Endothelial cell of umbilical vein (primary cell): ENCODE results near the gene SCNN1B. TPM values are rescaled to one million over a fixed set of nuclear protein-coding genes. Genes with fewer than 3 reads are reported as not detected.

Experiments used
- BruUV-seq: library from RNA; stranded (reverse); fragments of 400-500 nt; replicated peaks from 2 replicates; lab custom pipeline; 2021; lab: Mats Ljungman, UMichigan
- CTCF ChIA-PET: fragments of 300-600, 350-600 bp; sonication (Branson Sonifier 250); formaldehyde crosslinking; loops from one replicate; lab custom pipeline; 2021; ENCODE audit warnings: antibody characterized with exemption, inconsistent platforms; lab: Charles Lee
- POLR2A ChIA-PET: fragments of 300-600, 350-600 bp; sonication (Branson Sonifier 250); formaldehyde crosslinking; loops from one replicate; lab custom pipeline; 2021; ENCODE audit warnings: antibody characterized with exemption, inconsistent platforms; lab: Charles Lee
- DNase-seq: peaks from one replicate; pipeline ENCODE4 v3.0.0-alpha.2; 2011; ENCODE audit warnings: low read depth, low spot score
- FAIRE-seq: peaks from 2 replicates; lab custom pipeline; 2011; peaks lifted over from hg19 to GRCh38; lab: Jason Lieb, UNC
- H2AFZ ChIP-seq: 2 replicates; pipeline ENCODE4 v1.6.0; 2012; ENCODE audit warnings: low read depth, low read length, control low read depth, inconsistent platforms
- H3K27ac ChIP-seq: 2 replicates; pipeline ENCODE4 v1.5.1; 2011; ENCODE audit warnings: low read depth, mild to moderate bottlenecking, control low read depth, low read length, moderate library complexity; ENCODE audit not compliant: insufficient read depth
- H3K27me3 ChIP-seq, 2 experiments: 2 replicates each; pipeline versions ENCODE4 v1.6.0 to v1.6.1; 2011; ENCODE audit warnings: low read length in 2 of 2, mixed read lengths in 1 of 2; ENCODE audit not compliant: control insufficient read depth in 2 of 2, insufficient read depth in 2 of 2
- H3K36me3 ChIP-seq, 2 experiments: 2 replicates in 1 of 2; 3 replicates in 1 of 2; pipeline ENCODE4 v1.5.1; 2011; ENCODE audit warnings: low read length in 2 of 2, mild to moderate bottlenecking in 1 of 2, moderate library complexity in 1 of 2; ENCODE audit not compliant: control insufficient read depth in 2 of 2, insufficient read depth in 2 of 2; ENCODE audit errors: extremely low read depth in 1 of 2
- H3K4me1 ChIP-seq: 3 replicates; pipeline ENCODE4 v1.5.1; 2011; ENCODE audit warnings: mild to moderate bottlenecking, low read length; ENCODE audit not compliant: control insufficient read depth, insufficient read depth; ENCODE audit errors: extremely low read depth
- H3K4me2 ChIP-seq: 2 replicates; pipeline ENCODE4 v1.6.1; 2011; ENCODE audit warnings: low read length, control low read depth, mixed read lengths; ENCODE audit not compliant: insufficient read depth
- H3K4me3 ChIP-seq, 3 experiments: fragments of 200-600 bp in 1 of 3; sonication (generic), shearing (Covaris generic) in 1 of 3; replicated peaks in 1 of 3; 2 replicates each; pipeline ENCODE4 v1.5.1; 2011 to 2016; ENCODE audit warnings: control low read depth in 3 of 3, low read length in 3 of 3, mild to moderate bottlenecking in 2 of 3, inconsistent platforms in 1 of 3, low read depth in 1 of 3, moderate library complexity in 1 of 3; ENCODE audit not compliant: insufficient read depth in 1 of 3
- H3K79me2 ChIP-seq: 2 replicates; pipeline ENCODE4 v1.6.0; 2012; ENCODE audit warnings: low read length, inconsistent platforms; ENCODE audit not compliant: control insufficient read depth, insufficient read depth
- H3K9ac ChIP-seq: replicated peaks from 2 replicates; pipeline ENCODE3; 2011; ENCODE audit warnings: low read length, control low read depth; ENCODE audit not compliant: insufficient read depth; ENCODE audit errors: extremely low read depth
- H3K9me1 ChIP-seq: replicated peaks from 3 replicates; pipeline ENCODE4 v1.6.0; 2011; ENCODE audit warnings: mild to moderate bottlenecking, low read length; ENCODE audit not compliant: control insufficient read depth, insufficient read depth; ENCODE audit errors: extremely low read depth
- H3K9me3 ChIP-seq: replicated peaks from 2 replicates; pipeline ENCODE4 v1.5.1; 2012; ENCODE audit warnings: low read length, inconsistent platforms; ENCODE audit not compliant: control insufficient read depth, insufficient read depth
- H4K20me1 ChIP-seq: replicated peaks from 2 replicates; pipeline ENCODE3; 2011; ENCODE audit warnings: mild to moderate bottlenecking, low read length; ENCODE audit not compliant: control insufficient read depth, insufficient read depth; ENCODE audit errors: extremely low read depth
- EZH2 ChIP-seq: IDR thresholded peaks from 2 replicates; pipeline ENCODE4 v1.6.1; 2012; ENCODE audit warnings: borderline replicate concordance, low read depth, mild to moderate bottlenecking, moderate library complexity, low read length, inconsistent platforms; ENCODE audit not compliant: severe bottlenecking
- FOS ChIP-seq: IDR thresholded peaks from 2 replicates; pipeline ENCODE4 v1.6.1; 2011; ENCODE audit warnings: mild to moderate bottlenecking, low read length, moderate library complexity, borderline replicate concordance; ENCODE audit not compliant: insufficient read depth
- GATA2 ChIP-seq: IDR thresholded peaks from 2 replicates; pipeline ENCODE4 v1.7.0; 2011; ENCODE audit warnings: low read depth, mild to moderate bottlenecking, moderate library complexity, mixed read lengths, low read length; ENCODE audit not compliant: insufficient read length, insufficient read depth
- JUN ChIP-seq: IDR thresholded peaks from 2 replicates; pipeline ENCODE4 v1.6.1; 2011; ENCODE audit warnings: borderline replicate concordance, low read depth; ENCODE audit not compliant: insufficient read length, insufficient read depth
- MYC ChIP-seq: IDR thresholded peaks from one replicate; pipeline ENCODE4 v1.6.1; 2011; ENCODE audit warnings: mild to moderate bottlenecking, low read depth, low read length
- POLR2A ChIP-seq: IDR thresholded peaks from 2 replicates; pipeline ENCODE4 v1.6.1; 2012; ENCODE audit warnings: low read depth, mild to moderate bottlenecking, control low read depth, low read length
- POLR2AphosphoS5 ChIP-seq: IDR thresholded peaks from 2 replicates; pipeline ENCODE4 v1.6.1; 2012; ENCODE audit warnings: low read depth, mild to moderate bottlenecking, control low read depth, low read length, moderate library complexity; ENCODE audit not compliant: insufficient read depth
- dilution Hi-C: fragments of 300-500 bp; cut with MboI; formaldehyde crosslinking; loops from one replicate; pipeline ENCODE4 v1.15.0; 2019; ENCODE audit warnings: low sequenced_read_pairs; ENCODE audit not compliant: extremely low pct_ligation_motif_present
- intact Hi-C: fragments of 100-400 bp; cut with micrococcal nuclease; formaldehyde crosslinking; loops from one replicate; pipeline ENCODE4 v1.10.0; 2022
- polyA plus RNA-seq, 4 experiments: library from polyadenylated mRNA; depleted of rRNA in 3 of 4; stranded (reverse) in 3 of 4; unstranded in 1 of 4; fragments of >200 nt; gene quantifications; 2 replicates each; pipeline versions ENCODE4 v1.2.1 to v1.2.3, GENCODE V29; 2011 to 2012; ENCODE audit warnings: missing spikeins in 1 of 4
- total RNA-seq: library from RNA; stranded (reverse); gene quantifications from 2 replicates; pipeline ENCODE4 v1.2.3, GENCODE V29; 2021
- TF ChIP-seq, protein P1 (sequence below), 2 donors: IDR thresholded peaks; 1 replicate in 1 of 2; 2 replicates in 1 of 2; pipeline ENCODE4 v1.5.1; 2011; ENCODE audit warnings: low read length in 2 of 2, mild to moderate bottlenecking in 2 of 2, moderate library complexity in 2 of 2, control low read depth in 1 of 2, inconsistent platforms in 1 of 2, low read depth in 1 of 2; ENCODE audit not compliant: insufficient read depth in 1 of 2; ENCODE audit errors: extremely low read depth in 1 of 2
- TF ChIP-seq, protein P2 (sequence below): IDR thresholded peaks from 2 replicates; pipeline ENCODE4 v1.6.1; 2011; ENCODE audit not compliant: insufficient read depth, insufficient read length

Gene SCNN1B
- total and polyA plus RNA-seq, 2 donors (not counting 3 experiments of a cell fraction or from before 2014, with no cell fraction given) = not detected

DNA sequence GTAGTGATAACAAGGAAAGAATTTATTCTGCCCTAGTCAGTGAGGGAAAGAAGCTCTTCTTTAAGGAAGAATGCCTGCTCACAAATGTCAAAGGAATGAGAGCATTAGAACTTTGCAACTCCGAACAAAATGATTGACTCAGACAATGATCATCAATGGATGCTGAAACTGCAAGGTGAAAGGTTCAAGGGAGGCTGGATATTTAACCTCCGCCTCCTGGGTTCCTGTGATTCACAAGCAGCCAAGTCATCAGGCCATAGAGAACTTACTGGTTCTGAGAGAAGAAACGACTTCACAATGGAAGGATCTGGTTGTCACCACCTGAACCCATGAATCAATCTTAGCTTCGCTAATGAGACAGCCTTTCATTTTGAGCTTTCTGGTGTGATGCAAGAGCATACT lies 16.0 kb upstream of the SCNN1B start:
- no peak overlapping the region for H3K27ac ChIP-seq
- BruUV-seq = no TSS peak

More for the DNA sequence above, 16.0 kb upstream of the SCNN1B start:
- no peaks in the 10 kb centered on the region for H3K27me3 ChIP-seq
- CTCF ChIA-PET = interaction anchor here (0.9 to 1.7 kb wide), 3 partner anchors 9 to 150 kb away, joined by 3 to 7 read pairs (median 5); no protein-coding TSS in a partner anchor
- no peaks in the 10 kb centered on the region for H3K79me2 ChIP-seq
- H3K36me3 ChIP-seq = no peaks in the 10 kb centered on the region
- dilution Hi-C loops (no loop called here), intact Hi-C loops (no loop called here)
- no peaks in the 10 kb centered on the region for H3K4me1 ChIP-seq
- no peak for DNase-seq
- H4K20me1 ChIP-seq = no peaks in the 10 kb centered on the region
- no peak for FAIRE-seq
- TF ChIP-seq MYC = no peak
- TF ChIP-seq POLR2A = no peak
- no peak for TF ChIP-seq GATA2
- TF ChIP-seq, protein P1, sequence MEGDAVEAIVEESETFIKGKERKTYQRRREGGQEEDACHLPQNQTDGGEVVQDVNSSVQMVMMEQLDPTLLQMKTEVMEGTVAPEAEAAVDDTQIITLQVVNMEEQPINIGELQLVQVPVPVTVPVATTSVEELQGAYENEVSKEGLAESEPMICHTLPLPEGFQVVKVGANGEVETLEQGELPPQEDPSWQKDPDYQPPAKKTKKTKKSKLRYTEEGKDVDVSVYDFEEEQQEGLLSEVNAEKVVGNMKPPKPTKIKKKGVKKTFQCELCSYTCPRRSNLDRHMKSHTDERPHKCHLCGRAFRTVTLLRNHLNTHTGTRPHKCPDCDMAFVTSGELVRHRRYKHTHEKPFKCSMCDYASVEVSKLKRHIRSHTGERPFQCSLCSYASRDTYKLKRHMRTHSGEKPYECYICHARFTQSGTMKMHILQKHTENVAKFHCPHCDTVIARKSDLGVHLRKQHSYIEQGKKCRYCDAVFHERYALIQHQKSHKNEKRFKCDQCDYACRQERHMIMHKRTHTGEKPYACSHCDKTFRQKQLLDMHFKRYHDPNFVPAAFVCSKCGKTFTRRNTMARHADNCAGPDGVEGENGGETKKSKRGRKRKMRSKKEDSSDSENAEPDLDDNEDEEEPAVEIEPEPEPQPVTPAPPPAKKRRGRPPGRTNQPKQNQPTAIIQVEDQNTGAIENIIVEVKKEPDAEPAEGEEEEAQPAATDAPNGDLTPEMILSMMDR (IDR thresholded peaks at IDR 0.05; ENCODE audit: extremely low read depth in 1 of 2, insufficient read depth in 1 of 2, low read depth in 1 of 2, low read length in 2 of 2) = no peak
- TF ChIP-seq FOS = no peak
- no peak for TF ChIP-seq POLR2AphosphoS5
- TF ChIP-seq, protein P2, sequence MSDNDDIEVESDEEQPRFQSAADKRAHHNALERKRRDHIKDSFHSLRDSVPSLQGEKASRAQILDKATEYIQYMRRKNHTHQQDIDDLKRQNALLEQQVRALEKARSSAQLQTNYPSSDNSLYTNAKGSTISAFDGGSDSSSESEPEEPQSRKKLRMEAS = no peak
- TF ChIP-seq JUN = no peak
- no peak for TF ChIP-seq EZH2
- no peak overlapping the region for H2AFZ ChIP-seq
- H3K9me3 ChIP-seq = no peaks in the 10 kb centered on the region
- H3K9ac ChIP-seq = no peak overlapping the region
- H3K4me3 ChIP-seq = no peak overlapping the region
- H3K9me1 ChIP-seq = no peaks in the 10 kb centered on the region
- no peak overlapping the region for H3K4me2 ChIP-seq
- POLR2A ChIA-PET = no interaction called here
